GM19463 (cell line): Measurements from ENCODE around the gene KCTD18.

ENCODE experiments used
- ATAC-seq: cut with Tn5 transposase; IDR thresholded peaks from one replicate; pipeline ENCODE4 v1.9.1; 2021; ENCODE audit warnings: mild to moderate bottlenecking, moderate library complexity; ENCODE audit not compliant: unreplicated experiment

Gene KCTD18

DNA sequence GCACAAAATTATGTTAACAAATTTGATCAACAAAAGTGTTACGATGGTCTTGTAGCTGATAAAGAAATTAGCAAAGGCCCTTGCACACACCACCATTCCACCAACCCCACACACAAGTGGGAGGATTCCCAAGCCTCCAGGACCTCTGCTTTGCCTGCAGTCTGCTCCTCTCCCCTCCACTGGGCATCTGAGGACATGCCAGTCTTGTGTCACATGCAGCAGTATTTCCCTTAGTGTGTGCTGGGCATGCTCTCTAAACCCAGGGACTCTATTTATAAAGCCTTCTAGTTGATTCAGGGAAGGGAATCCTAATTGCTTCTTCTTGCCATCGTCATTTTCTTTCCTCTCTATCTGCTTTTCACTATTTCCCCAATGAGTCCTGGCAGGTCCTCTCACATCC is 53.3 kb downstream of the KCTD18 start:
- no peak for ATAC-seq

GRCh38 chr2:200455958-200456421 is 53.9 kb downstream of the KCTD18 start:
- peak; percentile 62 for ATAC-seq

GRCh38 chr2:200454927-200455801 is 54.7 kb downstream of the KCTD18 start:
- ATAC-seq: peak; percentile 72

DNA sequence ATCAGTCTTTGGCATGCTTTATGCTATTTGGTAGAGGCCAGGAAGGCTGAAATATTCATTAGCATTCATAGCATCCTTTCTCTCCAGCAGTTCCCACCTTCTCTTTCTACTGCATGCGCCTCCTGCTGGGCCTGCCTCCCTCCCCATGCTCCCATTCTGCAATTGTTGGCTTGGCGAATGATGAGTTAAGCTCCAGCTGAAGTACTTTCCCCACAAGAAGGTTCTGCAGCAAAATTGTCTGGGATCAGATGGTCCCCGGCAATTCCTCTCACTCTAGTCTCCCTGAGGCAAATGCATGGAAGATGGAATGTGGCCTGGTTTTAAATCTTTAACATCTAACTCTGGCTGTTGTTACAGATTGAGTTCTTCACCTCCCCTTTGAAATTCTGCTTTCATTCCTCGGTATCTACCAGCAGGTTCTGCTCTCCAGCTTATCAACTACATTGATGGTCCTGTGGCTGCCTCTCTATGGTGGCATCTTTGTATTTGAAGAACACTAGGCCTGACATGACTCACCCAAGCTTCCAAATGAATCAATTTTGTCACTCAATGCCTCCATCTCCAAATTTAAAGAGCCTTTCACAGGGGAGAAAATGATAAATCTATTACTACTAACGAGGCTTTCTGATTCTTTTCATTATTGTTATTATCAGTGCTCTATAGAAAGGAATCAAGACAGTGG is 55.9 kb downstream of the KCTD18 start:
- no peak for ATAC-seq

GRCh38 chr2:200453142-200453852 is 56.6 kb downstream of the KCTD18 start:
- ATAC-seq: no peak

DNA sequence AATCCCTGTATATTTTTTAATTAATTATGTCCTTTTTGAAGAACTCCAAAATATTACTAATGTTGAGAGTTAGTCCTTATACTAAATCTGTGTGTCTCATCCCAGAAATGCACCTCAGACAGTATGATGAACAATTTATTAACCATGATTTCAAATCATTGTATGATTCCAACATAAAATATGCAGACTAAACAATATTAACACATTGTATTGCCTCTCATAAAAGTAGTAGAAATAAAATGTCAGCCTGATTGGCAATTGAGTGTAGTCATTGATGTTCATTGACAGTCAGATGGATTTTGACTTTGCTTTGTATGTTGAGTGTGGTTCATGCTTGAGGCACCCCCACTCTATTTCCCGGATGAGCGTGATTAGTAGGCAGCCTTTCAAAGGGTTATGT is 57.5 kb downstream of the KCTD18 start:
- ATAC-seq: no peak

- ATAC-seq: peak; percentile 23
Observed at GRCh38 chr2:200451511-200451910, 58.4 kb downstream of the KCTD18 start.

- no peak for ATAC-seq
Observed at GRCh38 chr2:200450288-200450687, 59.6 kb downstream of the KCTD18 start.

DNA sequence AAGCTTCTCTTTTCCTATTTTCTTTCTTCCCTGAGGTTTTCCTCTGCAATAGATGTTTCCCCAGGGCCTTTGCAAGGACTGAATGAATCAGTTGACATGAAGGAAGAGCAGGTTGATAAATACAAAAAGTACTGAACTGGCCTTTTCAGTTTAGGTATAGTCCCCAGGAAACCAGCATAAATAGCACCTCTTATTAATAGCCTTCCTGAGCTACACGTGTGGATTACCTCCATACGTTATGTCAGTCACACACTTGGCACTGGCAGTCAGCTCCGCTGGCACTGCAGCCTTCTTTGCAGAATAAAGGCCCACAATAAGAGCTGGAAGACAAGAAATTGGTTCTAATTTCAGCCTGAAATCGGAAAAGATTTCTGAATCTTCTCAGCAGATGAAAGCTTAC is 60.7 kb downstream of the KCTD18 start:
- ATAC-seq: no peak

- no peak for ATAC-seq
Observed at GRCh38 chr2:200448455-200448854, 61.4 kb downstream of the KCTD18 start.

GRCh38 chr2:200447139-200447855 is 62.6 kb downstream of the KCTD18 start:
- no peak for ATAC-seq

DNA sequence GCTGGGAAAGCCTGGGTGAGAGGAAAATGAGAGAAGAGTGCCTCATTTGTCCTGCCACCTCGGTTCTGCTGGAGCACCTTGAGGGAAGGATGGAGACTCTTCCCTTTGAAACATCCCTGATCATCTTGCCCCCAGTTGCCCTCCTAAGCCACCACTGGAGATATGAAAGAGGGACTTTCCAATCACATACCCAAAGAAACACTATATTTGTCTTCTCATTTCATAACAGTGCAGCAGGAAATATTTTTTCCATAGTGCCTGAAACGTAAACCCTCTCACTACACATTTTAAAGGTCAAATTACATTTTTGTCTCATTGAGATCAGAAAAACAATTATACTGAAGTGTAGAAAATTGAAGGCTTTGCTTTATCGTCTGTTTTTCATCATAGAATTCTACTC is 63.3 kb downstream of the KCTD18 start:
- no peak for ATAC-seq

GRCh38 chr2:200445284-200445683 is 64.6 kb downstream of the KCTD18 start:
- no peak for ATAC-seq

DNA sequence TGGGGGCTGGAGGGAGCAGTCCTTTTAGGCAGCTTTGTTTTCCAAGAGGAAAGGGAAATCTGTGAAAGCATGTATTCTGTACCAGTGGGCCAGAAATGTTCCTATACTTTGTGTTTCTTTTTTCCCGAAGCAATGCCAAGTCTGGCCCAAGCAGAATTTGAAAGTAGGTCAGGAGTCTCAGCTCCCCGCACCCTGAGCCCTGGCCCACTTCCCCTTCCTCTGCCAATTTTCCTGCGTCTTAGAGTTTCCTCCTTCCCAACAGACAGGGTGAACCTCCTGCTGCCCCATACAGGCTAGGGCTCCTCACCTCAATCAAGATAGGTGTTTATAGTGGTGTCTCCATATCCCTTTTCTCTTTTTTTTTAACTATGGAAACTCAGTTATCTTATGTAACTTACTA is 65.3 kb downstream of the KCTD18 start:
- ATAC-seq: no peak

- ATAC-seq: no peak
Observed at GRCh38 chr2:200443916-200444315, 66.0 kb downstream of the KCTD18 start.

DNA sequence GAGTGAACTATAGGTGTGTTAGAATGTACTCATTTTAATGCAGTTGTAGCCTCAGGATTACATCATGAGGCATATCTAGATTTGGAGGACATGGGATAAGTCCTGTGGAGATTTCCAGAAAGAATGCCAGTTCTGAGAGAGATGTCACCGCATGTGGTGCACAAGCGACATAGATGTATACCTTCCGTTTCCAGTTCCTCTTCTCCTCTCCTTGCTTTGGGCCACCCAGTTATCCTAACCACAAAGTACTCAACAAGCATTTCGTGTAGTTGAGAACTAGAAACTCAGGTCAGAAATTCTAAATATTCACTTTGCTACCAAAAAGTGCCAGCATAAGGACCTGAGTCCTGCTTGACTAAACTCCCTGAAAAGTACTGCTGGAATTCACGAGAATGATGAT is 66.5 kb downstream of the KCTD18 start:
- ATAC-seq: no peak

DNA sequence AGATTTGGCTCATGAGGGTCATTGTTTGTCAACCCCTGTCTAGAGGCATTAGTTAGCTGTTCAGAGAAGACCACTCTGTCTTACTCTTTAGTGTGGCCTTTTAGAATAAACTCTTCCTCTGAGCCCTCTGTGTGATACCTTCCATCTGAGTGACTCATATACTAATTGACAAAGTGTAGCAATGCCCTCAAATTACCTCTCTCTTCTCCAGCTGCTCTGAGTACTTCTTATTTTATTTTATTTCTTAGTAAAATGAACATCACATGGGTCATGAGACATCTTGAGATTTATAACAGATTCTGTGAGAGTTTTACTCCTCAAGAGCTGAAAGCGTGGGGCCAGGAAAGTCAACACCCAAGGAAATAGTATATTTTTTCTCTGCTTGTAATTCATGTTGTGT is 67.4 kb downstream of the KCTD18 start:
- no peak for ATAC-seq

DNA sequence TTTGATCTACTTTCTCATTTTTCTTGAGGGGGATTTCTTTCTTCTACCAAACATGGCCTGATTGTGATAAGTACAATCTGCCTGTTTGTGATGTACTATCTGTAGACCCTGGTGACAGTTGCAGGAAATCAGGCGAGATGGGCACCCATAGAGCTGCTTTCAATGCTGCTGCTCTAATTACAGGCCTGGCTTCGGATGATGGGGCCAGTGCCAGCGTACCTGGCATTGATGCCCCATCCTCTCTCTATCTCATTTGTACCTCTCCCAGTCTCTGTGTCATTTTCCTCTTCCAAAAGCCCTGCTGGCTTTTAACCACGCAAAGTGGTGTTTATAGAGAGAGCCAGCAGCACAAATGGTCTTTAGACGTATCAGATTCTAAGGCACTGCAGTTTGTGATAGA is 69.9 kb downstream of the KCTD18 start:
- no peak for ATAC-seq
